ENCODE results near the gene NPRL2.
"Not testable (repeated sequence)": the region's sequence is repeated elsewhere in the genome, so short reads cannot be mapped to it uniquely, and the experiment has no call there.

NPRL2 gene

GRCh38 chr3:50326182-50326541, 24.4 kb downstream of the NPRL2 start:
- no peak for DNase-seq

- DNase-seq, result no peak
These were observed 24.9 kb downstream of the NPRL2 start for GRCh38 chr3:50325497-50326181.

GRCh38 chr3:50325113-50325480, 25.5 kb downstream of the NPRL2 start:
- no peak for DNase-seq

GRCh38 chr3:50324351-50325112, 26.0 kb downstream of the NPRL2 start:
- DNase-seq, result peak; percentile 71

GRCh38 chr3:50323614-50324199, 26.9 kb downstream of the NPRL2 start:
- no peak for DNase-seq

- no peak for DNase-seq
These were observed 27.4 kb downstream of the NPRL2 start for GRCh38 chr3:50323092-50323600.

- DNase-seq, result no peak
These were observed 28.0 kb downstream of the NPRL2 start, which contains the start of gene HYAL2 for GRCh38 chr3:50322386-50323091. Gene HYAL2 (minus strand): TSS chr3:50322745. CDS start chr3:50320489, 2,256 bp downstream.

GRCh38 chr3:50322115-50322385, 28.5 kb downstream of the NPRL2 start:
- DNase-seq, result no peak

- DNase-seq, result peak; percentile 89
These were observed 29.1 kb downstream of the NPRL2 start for GRCh38 chr3:50321336-50322114.

- DNase-seq, result peak; percentile 73
These were observed 29.7 kb downstream of the NPRL2 start for GRCh38 chr3:50320853-50321335.

GRCh38 chr3:50319894-50320625, 30.5 kb downstream of the NPRL2 start:
- no peak for DNase-seq

- DNase-seq, result no peak
These were observed 31.2 kb downstream of the NPRL2 start for GRCh38 chr3:50319181-50319893.

- DNase-seq, result no peak
These were observed 32.0 kb downstream of the NPRL2 start for GRCh38 chr3:50318615-50319014.

- no peak for DNase-seq
These were observed 32.4 kb downstream of the NPRL2 start for GRCh38 chr3:50318163-50318562.

GRCh38 chr3:50317300-50317699, 33.3 kb downstream of the NPRL2 start:
- no peak for DNase-seq

- peak; percentile 73 for DNase-seq
These were observed 33.8 kb downstream of the NPRL2 start for GRCh38 chr3:50316657-50317242.

- no peak for DNase-seq
These were observed 35.8 kb downstream of the NPRL2 start for GRCh38 chr3:50314816-50315215.

GRCh38 chr3:50314342-50314741, 36.2 kb downstream of the NPRL2 start:
- DNase-seq, result no peak

- DNase-seq, result not testable (repeated sequence)
These were observed 38.5 kb downstream of the NPRL2 start for GRCh38 chr3:50312041-50312440.

GRCh38 chr3:50304601-50305000, 46.0 kb downstream of the NPRL2 start:
- no peak for DNase-seq
